ENCODE results near the gene LILRB1.
"Not testable (repeated sequence)": the region's sequence is repeated elsewhere in the genome, so short reads cannot be mapped to it uniquely, and the experiment has no call there.

The LILRB1 gene

GRCh38 chr19:54665530-54665929, 35.2 kb downstream of the LILRB1 start:
- Mint-ChIP-seq H3K9me3 (peaks cover 10% of the 10 kb centered on the region), H3K4me1 (peaks cover 14% of the 10 kb centered on the region), H3K36me3 (ENCODE audit: low read depth) (no peaks in the 10 kb centered on the region), H3K27me3 (peaks cover 9% of the 10 kb centered on the region), H3K4me3 (no peak overlapping the region), H3K27ac (no peak overlapping the region)
- ATAC-seq (no peak), DNase-seq (no peak)

GRCh38 chr19:54667217-54667616, 36.9 kb downstream of the LILRB1 start:
- no peak overlapping the region for H3K4me3 Mint-ChIP-seq
- peaks cover 11% of the 10 kb centered on the region for H3K27me3 Mint-ChIP-seq
- DNase-seq: no peak

GRCh38 chr19:54668353-54668752, 38.1 kb downstream of the LILRB1 start:
- Mint-ChIP-seq H3K27ac (no peak overlapping the region), H3K4me3 (no peak overlapping the region), H3K27me3 (peaks cover 13% of the 10 kb centered on the region), H3K4me1 (no peaks in the 10 kb centered on the region), H3K9me3 (peaks cover 10% of the 10 kb centered on the region), H3K36me3 (ENCODE audit: low read depth) (no peaks in the 10 kb centered on the region)
- DNase-seq: no peak
- ATAC-seq: no peak

More at GRCh38 chr19:54667217-54667616, 36.9 kb downstream of the LILRB1 start:
- Mint-ChIP-seq H3K4me1 (peaks cover 3% of the 10 kb centered on the region), H3K27ac (no peak overlapping the region), H3K9me3 (peaks cover 10% of the 10 kb centered on the region), H3K36me3 (ENCODE audit: low read depth) (no peaks in the 10 kb centered on the region)
- no peak for ATAC-seq

GRCh38 chr19:54670576-54671357, 40.5 kb downstream of the LILRB1 start:
- peaks cover 10% of the 10 kb centered on the region for H3K9me3 Mint-ChIP-seq
- no peak overlapping the region for H3K4me3 Mint-ChIP-seq

GRCh38 chr19:54673222-54673621, 42.9 kb downstream of the LILRB1 start:
- DNase-seq: no peak
- Mint-ChIP-seq H3K4me3 (no peak overlapping the region), H3K36me3 (ENCODE audit: low read depth) (no peaks in the 10 kb centered on the region), H3K4me1 (no peaks in the 10 kb centered on the region), H3K27me3 (peaks cover 16% of the 10 kb centered on the region), H3K9me3 (peaks cover 6% of the 10 kb centered on the region), H3K27ac (no peak overlapping the region)
- no peak for ATAC-seq

More at GRCh38 chr19:54670576-54671357, 40.5 kb downstream of the LILRB1 start:
- ATAC-seq: no peak
- DNase-seq: no peak
- Mint-ChIP-seq H3K4me1 (no peaks in the 10 kb centered on the region), H3K27me3 (peaks cover 12% of the 10 kb centered on the region), H3K36me3 (ENCODE audit: low read depth) (no peaks in the 10 kb centered on the region), H3K27ac (no peak overlapping the region)

- ATAC-seq: no peak
- Mint-ChIP-seq H3K36me3 (ENCODE audit: low read depth) (no peaks in the 10 kb centered on the region), H3K27me3 (peaks cover 17% of the 10 kb centered on the region), H3K27ac (no peak overlapping the region), H3K4me1 (no peaks in the 10 kb centered on the region), H3K9me3 (no peaks in the 10 kb centered on the region), H3K4me3 (no peak overlapping the region)
- DNase-seq: no peak
Measured at GRCh38 chr19:54674021-54674617, 43.8 kb downstream of the LILRB1 start.

GRCh38 chr19:54676210-54676834, 46.0 kb downstream of the LILRB1 start:
- H3K27me3 Mint-ChIP-seq: peaks cover 12% of the 10 kb centered on the region
- not testable (repeated sequence) for H3K4me1 Mint-ChIP-seq; H3K4me3 Mint-ChIP-seq; ATAC-seq; H3K36me3 Mint-ChIP-seq (ENCODE audit: low read depth); H3K9me3 Mint-ChIP-seq; DNase-seq; H3K27ac Mint-ChIP-seq

- H3K4me3 Mint-ChIP-seq: no peak overlapping the region
- H3K9me3 Mint-ChIP-seq: no peaks in the 10 kb centered on the region
- no peak for ATAC-seq
- H3K4me1 Mint-ChIP-seq: no peaks in the 10 kb centered on the region
- no peak overlapping the region for H3K27ac Mint-ChIP-seq
- H3K27me3 Mint-ChIP-seq: peaks cover 9% of the 10 kb centered on the region
- DNase-seq: no peak
- H3K36me3 Mint-ChIP-seq (ENCODE audit: low read depth): no peaks in the 10 kb centered on the region
Measured at GRCh38 chr19:54677217-54677616, 46.9 kb downstream of the LILRB1 start.

GRCh38 chr19:54681596-54681995, 51.3 kb downstream of the LILRB1 start:
- not testable (repeated sequence) for DNase-seq; H3K27ac Mint-ChIP-seq; H3K4me1 Mint-ChIP-seq; ATAC-seq; H3K9me3 Mint-ChIP-seq; H3K4me3 Mint-ChIP-seq; H3K36me3 Mint-ChIP-seq (ENCODE audit: low read depth)
- H3K27me3 Mint-ChIP-seq: peaks cover 14% of the 10 kb centered on the region

- no peak for DNase-seq
- H3K27me3 Mint-ChIP-seq: peaks cover 12% of the 10 kb centered on the region
- no peaks in the 10 kb centered on the region for H3K9me3 Mint-ChIP-seq
- no peaks in the 10 kb centered on the region for H3K36me3 Mint-ChIP-seq (ENCODE audit: low read depth)
- no peaks in the 10 kb centered on the region for H3K4me1 Mint-ChIP-seq
- H3K27ac Mint-ChIP-seq: no peak overlapping the region
- no peak overlapping the region for H3K4me3 Mint-ChIP-seq
- ATAC-seq: no peak
Measured at GRCh38 chr19:54682306-54682856, 52.1 kb downstream of the LILRB1 start.

GRCh38 chr19:54684527-54684926, 54.2 kb downstream of the LILRB1 start:
- no peak for DNase-seq
- Mint-ChIP-seq H3K27ac (no peak overlapping the region), H3K9me3 (no peaks in the 10 kb centered on the region), H3K36me3 (ENCODE audit: low read depth) (no peaks in the 10 kb centered on the region), H3K4me1 (no peaks in the 10 kb centered on the region), H3K4me3 (no peak overlapping the region), H3K27me3 (peaks cover 16% of the 10 kb centered on the region)
- no peak for ATAC-seq
